H1 (cell line): ENCODE results near the gene MEIS2. TPM values are rescaled to one million over a fixed set of nuclear protein-coding genes. Genes with fewer than 3 reads are reported as not detected.

Experiments
- CTCF ChIA-PET: fragments of 300-600 bp; sonication (Branson Sonifier 250); formaldehyde crosslinking; loops from one replicate; lab custom pipeline; 2021; ENCODE audit not compliant: partially characterized antibody; lab: Charles Lee
- POLR2A ChIA-PET: fragments of 300-600 bp; sonication (Branson Sonifier 250); formaldehyde crosslinking; loops from one replicate; lab custom pipeline; 2021; ENCODE audit warnings: inconsistent platforms; ENCODE audit not compliant: partially characterized antibody; lab: Charles Lee
- DNase-seq, 2 experiments: peaks; one replicate each; pipeline versions ENCODE4 v3.0.0 to v3.0.0-alpha.2; 2010 to 2022; ENCODE audit warnings: low spot score in 2 of 2, low read depth in 1 of 2, mixed read lengths in 1 of 2
- FAIRE-seq: peaks from 2 replicates; lab custom pipeline; 2011; peaks lifted over from hg19 to GRCh38; lab: Jason Lieb, UNC
- H2AFZ ChIP-seq: 2 replicates; pipeline ENCODE4 v1.8.1; 2012; ENCODE audit warnings: low read length, inconsistent platforms
- H2AK5ac ChIP-seq: 2 replicates; pipeline ENCODE4 v1.6.1; 2013; ENCODE audit warnings: low read depth, low read length
- H2BK120ac ChIP-seq: replicated peaks from 2 replicates; pipeline ENCODE3; 2013; ENCODE audit warnings: low read depth, low read length, inconsistent platforms
- H2BK12ac ChIP-seq: 2 replicates; pipeline ENCODE4 v1.6.1; 2013; ENCODE audit warnings: low read depth, low read length
- H2BK15ac ChIP-seq: 2 replicates; pipeline ENCODE4 v1.6.1; 2013; ENCODE audit warnings: low read length
- H2BK20ac ChIP-seq: 2 replicates; pipeline ENCODE4 v1.6.1; 2013; ENCODE audit warnings: low read length
- H2BK5ac ChIP-seq: 2 replicates; pipeline ENCODE4 v1.6.1; 2013; ENCODE audit warnings: low read depth, low read length
- H3K14ac ChIP-seq: 2 replicates; pipeline ENCODE4 v1.6.1; 2013; ENCODE audit warnings: inconsistent platforms; ENCODE audit not compliant: insufficient read length
- H3K18ac ChIP-seq: 2 replicates; pipeline ENCODE4 v1.6.1; 2013; ENCODE audit warnings: low read length; ENCODE audit errors: extremely low read depth
- H3K23ac ChIP-seq: 2 replicates; pipeline ENCODE4 v1.6.1; 2013; ENCODE audit warnings: inconsistent platforms; ENCODE audit not compliant: insufficient read length
- H3K23me2 ChIP-seq: 2 replicates; pipeline ENCODE4 v1.6.1; 2013; ENCODE audit warnings: low read depth, low read length
- H3K27ac ChIP-seq: 2 replicates; pipeline ENCODE4 v1.6.1; 2011; ENCODE audit warnings: low read depth, low read length, inconsistent platforms
- H3K27me3 ChIP-seq, 4 experiments: replicated peaks in 1 of 4; 1 replicate in 1 of 4; 2 replicates in 3 of 4; pipeline versions ENCODE4 v1.6.1 to v1.8.1; 2011 to 2013; ENCODE audit warnings: low read length in 3 of 4, mild to moderate bottlenecking in 3 of 4, inconsistent platforms in 2 of 4, mixed read lengths in 2 of 4, moderate library complexity in 1 of 4; ENCODE audit not compliant: control insufficient read depth in 3 of 4, insufficient read depth in 3 of 4; ENCODE audit errors: extremely low read depth in 1 of 4
- H3K36me3 ChIP-seq, 4 experiments: 2 replicates each; pipeline versions ENCODE4 v1.6.1 to v1.8.1; 2011 to 2013; ENCODE audit warnings: mild to moderate bottlenecking in 4 of 4, low read length in 3 of 4, moderate library complexity in 2 of 4, control low read depth in 1 of 4, inconsistent platforms in 1 of 4; ENCODE audit not compliant: insufficient read depth in 4 of 4, control insufficient read depth in 2 of 4
- H3K4ac ChIP-seq: replicated peaks from 2 replicates; pipeline ENCODE3; 2013; ENCODE audit warnings: low read length, low read depth, mixed read lengths, inconsistent platforms; ENCODE audit not compliant: insufficient read length
- H3K4me1 ChIP-seq, 4 experiments: replicated peaks in 1 of 4; 1 replicate in 1 of 4; 2 replicates in 3 of 4; pipeline versions ENCODE4 v1.6.1 to v1.8.1; 2011 to 2013; ENCODE audit warnings: low read length in 3 of 4, inconsistent platforms in 2 of 4, mixed read lengths in 1 of 4; ENCODE audit not compliant: insufficient read depth in 4 of 4, control insufficient read depth in 3 of 4
- H3K4me2 ChIP-seq, 2 experiments: 2 replicates each; pipeline versions ENCODE4 v1.6.1 to v1.8.1; 2011 to 2013; ENCODE audit warnings: low read depth in 2 of 2, low read length in 2 of 2, control low read depth in 1 of 2, inconsistent platforms in 1 of 2, mild to moderate bottlenecking in 1 of 2; ENCODE audit not compliant: insufficient read depth in 1 of 2
- H3K4me3 ChIP-seq, 4 experiments: fragments of 200-600, 300-600 bp in 1 of 4; sonication (generic), shearing (Covaris generic), sonication (Bioruptor Twin) in 1 of 4; 2 replicates each; pipeline versions ENCODE4 v1.5.1 to v1.8.1; 2011 to 2016; ENCODE audit warnings: low read length in 4 of 4, low read depth in 3 of 4, control low read depth in 2 of 4, inconsistent platforms in 2 of 4, mild to moderate bottlenecking in 2 of 4, mixed read lengths in 1 of 4, moderate library complexity in 1 of 4; ENCODE audit not compliant: insufficient read depth in 2 of 4; ENCODE audit errors: extremely low read depth in 1 of 4
- H3K56ac ChIP-seq: replicated peaks from 2 replicates; pipeline ENCODE3; 2013; ENCODE audit warnings: low read depth, mild to moderate bottlenecking, mixed read lengths, low read length, inconsistent platforms; ENCODE audit not compliant: insufficient read length
- H3K79me1 ChIP-seq: 2 replicates; pipeline ENCODE4 v1.6.1; 2013; ENCODE audit warnings: low read depth, low read length, control low read depth
- H3K79me2 ChIP-seq, 2 experiments: 2 replicates each; pipeline versions ENCODE4 v1.6.1 to v1.8.1; 2012 to 2013; ENCODE audit warnings: low read length in 2 of 2, mild to moderate bottlenecking in 2 of 2, inconsistent platforms in 1 of 2; ENCODE audit not compliant: insufficient read depth in 2 of 2, control insufficient read depth in 1 of 2
- H3K9ac ChIP-seq, 4 experiments: replicated peaks in 1 of 4; 1 replicate in 1 of 4; 2 replicates in 3 of 4; pipeline versions ENCODE4 v1.6.1 to v1.8.1; 2011 to 2013; ENCODE audit warnings: low read depth in 3 of 4, low read length in 3 of 4, control low read depth in 2 of 4, mild to moderate bottlenecking in 2 of 4, moderate library complexity in 2 of 4, inconsistent platforms in 1 of 4; ENCODE audit errors: extremely low read depth in 1 of 4
- H3K9me3 ChIP-seq, 2 experiments: 2 replicates each; pipeline versions ENCODE4 v1.6.1 to v1.8.1; 2012 to 2013; ENCODE audit warnings: mild to moderate bottlenecking in 2 of 2, moderate library complexity in 2 of 2, control low read depth in 1 of 2, inconsistent platforms in 1 of 2, low read depth in 1 of 2, low read length in 1 of 2, mixed read lengths in 1 of 2; ENCODE audit not compliant: insufficient read depth in 2 of 2
- H4K20me1 ChIP-seq, 2 experiments: replicated peaks in 1 of 2; 2 replicates each; pipeline versions ENCODE3 to v1.8.1; 2011 to 2013; ENCODE audit warnings: inconsistent platforms in 2 of 2, low read length in 2 of 2, mild to moderate bottlenecking in 1 of 2; ENCODE audit not compliant: insufficient read depth in 2 of 2, control insufficient read depth in 1 of 2
- H4K5ac ChIP-seq: 2 replicates; pipeline ENCODE4 v1.6.1; 2013; ENCODE audit warnings: low read length, low read depth, mixed read lengths, inconsistent platforms; ENCODE audit not compliant: insufficient read length
- H4K8ac ChIP-seq: 2 replicates; pipeline ENCODE4 v1.8.0; 2013; ENCODE audit warnings: mild to moderate bottlenecking, moderate library complexity, low read length, inconsistent platforms; ENCODE audit not compliant: insufficient read depth; ENCODE audit errors: extremely low read depth
- H4K91ac ChIP-seq: replicated peaks from 2 replicates; pipeline ENCODE3; 2013; ENCODE audit warnings: low read length, mixed read lengths, inconsistent platforms; ENCODE audit not compliant: insufficient read length
- CREB1 ChIP-seq: IDR thresholded peaks from 2 replicates; pipeline ENCODE4 v1.6.1; 2012; ENCODE audit warnings: inconsistent platforms
- KDM4A ChIP-seq: IDR thresholded peaks from one replicate; pipeline ENCODE4 v1.7.1; 2012; ENCODE audit warnings: low read depth, mild to moderate bottlenecking, moderate library complexity, low read length, inconsistent platforms; ENCODE audit not compliant: severe bottlenecking
- KDM5A ChIP-seq: fragments of 200-600 bp; IDR thresholded peaks from 2 replicates; pipeline ENCODE4 v1.7.1; 2012; ENCODE audit warnings: mild to moderate bottlenecking, low read length, inconsistent platforms, mixed read lengths
- NANOG ChIP-seq: IDR thresholded peaks from 2 replicates; pipeline ENCODE4 v1.6.1; 2011; ENCODE audit warnings: low read length, low read depth, mild to moderate bottlenecking, inconsistent platforms; ENCODE audit not compliant: insufficient read depth, poor library complexity, severe bottlenecking
- POU5F1 ChIP-seq: IDR thresholded peaks from 2 replicates; pipeline ENCODE4 v1.6.1; 2011; ENCODE audit warnings: low read depth, mild to moderate bottlenecking, low read length, moderate library complexity
- RBBP5 ChIP-seq: IDR thresholded peaks from 2 replicates; pipeline ENCODE4 v1.7.1; 2012; ENCODE audit warnings: low read depth, mild to moderate bottlenecking, inconsistent platforms, low read length, moderate library complexity, borderline replicate concordance
- RNF2 ChIP-seq: fragments of 200-900, 300-1000 bp; sonication (generic); IDR thresholded peaks from 2 replicates; pipeline ENCODE4 v1.7.1; 2016; ENCODE audit warnings: borderline replicate concordance, low read depth, mild to moderate bottlenecking, antibody characterized with exemption, low read length; ENCODE audit not compliant: poor library complexity, severe bottlenecking; ENCODE audit errors: missing control alignments
- RXRA ChIP-seq: IDR thresholded peaks from 2 replicates; pipeline ENCODE4 v1.6.1; 2011; ENCODE audit warnings: low read depth, mild to moderate bottlenecking, low read length, moderate library complexity; ENCODE audit not compliant: insufficient read depth
- SIX5 ChIP-seq: IDR thresholded peaks from 2 replicates; pipeline ENCODE4 v1.6.1; 2011; ENCODE audit warnings: mild to moderate bottlenecking, low read depth, low read length
- SP1 ChIP-seq: IDR thresholded peaks from 2 replicates; pipeline ENCODE4 v1.6.1; 2011; ENCODE audit warnings: low read depth, low read length
- SP2 ChIP-seq: IDR thresholded peaks from 2 replicates; pipeline ENCODE4 v1.6.1; 2012; ENCODE audit warnings: mild to moderate bottlenecking, low read length, inconsistent platforms
- SRF ChIP-seq: IDR thresholded peaks from 2 replicates; pipeline ENCODE4 v1.6.1; 2011; ENCODE audit warnings: mild to moderate bottlenecking, low read depth, low read length, moderate library complexity
- SUZ12 ChIP-seq: fragments of 200-600 bp; sonication (generic); IDR thresholded peaks from 2 replicates; pipeline ENCODE4 v1.6.1; 2012; ENCODE audit warnings: mild to moderate bottlenecking, inconsistent platforms, low read length, moderate library complexity, mixed read lengths
- TCF12 ChIP-seq: IDR thresholded peaks from 2 replicates; pipeline ENCODE4 v1.6.1; 2011; ENCODE audit warnings: low read depth, mild to moderate bottlenecking, low read length
- YY1 ChIP-seq: IDR thresholded peaks from 2 replicates; pipeline ENCODE4 v1.6.1; 2011; ENCODE audit warnings: low read depth, mild to moderate bottlenecking, low read length
- ZNF274 ChIP-seq: IDR thresholded peaks from 2 replicates; pipeline ENCODE4 v1.7.0; 2012; ENCODE audit warnings: low read length, borderline replicate concordance; ENCODE audit errors: extremely low read depth
- polyA plus RNA-seq, 7 experiments: library from polyadenylated mRNA; depleted of rRNA in 3 of 7; stranded (reverse) in 5 of 7; unstranded in 2 of 7; fragments of >200 nt in 5 of 7; fragments of 200-250 nt in 2 of 7; gene quantifications; 1 replicate in 5 of 7; 2 replicates in 1 of 7; 4 replicates in 1 of 7; pipeline versions ENCODE4 v1.2.1 to v1.2.3, GENCODE V29; 2011 to 2013; ENCODE audit warnings: missing spikeins in 2 of 7, mixed read lengths in 2 of 7
- total RNA-seq: library from RNA; stranded (reverse); fragmentation: NEBNext Ultra II Directional; extraction: Animal tissue kit (Norgen Biotek cat#: 25700); gene quantifications from 2 replicates; pipeline ENCODE4 v1.2.1, GENCODE V29; 2021
- TF ChIP-seq, protein P1 (sequence below): IDR thresholded peaks from 2 replicates; pipeline ENCODE4 v1.6.1; 2012; ENCODE audit warnings: inconsistent platforms

MEIS2 gene
- total and polyA plus RNA-seq, 2 of the 8 experiments (the other 6 are each of a cell fraction or from before 2014, with no cell fraction given), result 0.22 to 1.2 TPM

DNA sequence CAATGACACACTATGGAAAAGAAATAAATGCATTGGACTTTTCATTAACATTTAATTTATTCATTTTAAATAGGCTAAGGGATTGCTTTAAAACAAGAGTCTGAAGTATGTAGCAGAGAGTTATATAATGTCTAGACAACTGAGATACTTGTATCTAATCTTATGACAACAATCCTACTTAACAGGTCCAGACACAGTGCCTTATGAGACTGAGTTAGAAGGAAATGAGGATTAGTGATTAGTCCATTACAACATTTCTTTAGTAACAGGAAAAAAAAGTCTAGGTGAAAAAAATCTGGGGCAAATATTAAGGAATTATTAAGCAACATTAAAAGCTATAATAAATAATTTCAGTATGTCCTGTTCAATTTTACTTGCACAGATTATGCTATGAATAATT lies 140.6 kb downstream of the MEIS2 start:
- no peak for DNase-seq
- no peaks in the 10 kb centered on the region for H3K79me1 ChIP-seq
- no peaks in the 10 kb centered on the region for H4K20me1 ChIP-seq
- H3K23me2 ChIP-seq, result no peaks in the 10 kb centered on the region
- H3K14ac ChIP-seq, result no peak overlapping the region
- no peak overlapping the region for H4K5ac ChIP-seq
- no peak overlapping the region for H2BK5ac ChIP-seq
- no peak overlapping the region for H3K56ac ChIP-seq
- H3K36me3 ChIP-seq, result no peaks in the 10 kb centered on the region
- no peak overlapping the region for H2BK20ac ChIP-seq
- no peak overlapping the region for H3K18ac ChIP-seq
- no peak overlapping the region for H2BK12ac ChIP-seq
- no peak overlapping the region for H2AFZ ChIP-seq
- no peaks in the 10 kb centered on the region for H3K4me1 ChIP-seq
- no peaks in the 10 kb centered on the region for H3K9me3 ChIP-seq
- no peaks in the 10 kb centered on the region for H3K27me3 ChIP-seq
- no peak for FAIRE-seq
- no peak overlapping the region for H3K27ac ChIP-seq
- no peak overlapping the region for H3K4ac ChIP-seq
- H2BK15ac ChIP-seq, result no peak overlapping the region
- no peak overlapping the region for H3K4me3 ChIP-seq
- H3K23ac ChIP-seq, result no peak overlapping the region
- H3K9ac ChIP-seq, result no peak overlapping the region
- no peak overlapping the region for H2BK120ac ChIP-seq
- no peaks in the 10 kb centered on the region for H3K79me2 ChIP-seq
- ChIA-PET CTCF (interaction anchor here (1.2 kb wide), 1 partner anchor 61 kb away, joined by 3 read pairs; no protein-coding TSS in a partner anchor), POLR2A (no interaction called here)
- H4K8ac ChIP-seq, result no peak overlapping the region
- H4K91ac ChIP-seq, result no peak overlapping the region
- no peak overlapping the region for H3K4me2 ChIP-seq
- no peak overlapping the region for H2AK5ac ChIP-seq
- TF ChIP-seq POU5F1 (no peak), RXRA (no peak), NANOG (no peak), SP1 (no peak), SUZ12 (no peak), YY1 (no peak), TCF12 (no peak), RNF2 (no peak), SIX5 (no peak), ZNF274 (no peak), SRF (no peak), RBBP5 (no peak), KDM5A (no peak), KDM4A (no peak), SP2 (no peak), CREB1 (no peak)
- TF ChIP-seq, protein P1, sequence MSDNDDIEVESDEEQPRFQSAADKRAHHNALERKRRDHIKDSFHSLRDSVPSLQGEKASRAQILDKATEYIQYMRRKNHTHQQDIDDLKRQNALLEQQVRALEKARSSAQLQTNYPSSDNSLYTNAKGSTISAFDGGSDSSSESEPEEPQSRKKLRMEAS, result no peak
